MM.1S (cell line): ENCODE data around the gene TNFRSF1A.

Experiments used
- DNase-seq: peaks from one replicate; pipeline ENCODE4 v3.0.0-alpha.2; 2015
- H2AFZ ChIP-seq: fragments of 300-600 bp; sonication (generic); 2 replicates; pipeline ENCODE4 v1.6.0; 2016; ENCODE audit warnings: antibody characterized with exemption, low read length
- H3F3A ChIP-seq: fragments of 300-600 bp; sonication (generic); 2 replicates; pipeline ENCODE4 v1.6.1; 2016; ENCODE audit warnings: mild to moderate bottlenecking, antibody characterized with exemption, low read length, moderate library complexity, mixed read lengths; ENCODE audit not compliant: insufficient read depth
- H3K27ac ChIP-seq: fragments of 300-600 bp; sonication (generic); 2 replicates; pipeline ENCODE4 v1.5.1; 2016; ENCODE audit warnings: mild to moderate bottlenecking, low read length
- H3K27me3 ChIP-seq: fragments of 300-600 bp; sonication (generic); replicated peaks from 2 replicates; pipeline ENCODE4 v1.6.0; 2016; ENCODE audit warnings: low read length; ENCODE audit not compliant: insufficient read depth
- H3K36me3 ChIP-seq: fragments of 300-600 bp; sonication (generic); replicated peaks from 2 replicates; pipeline ENCODE4 v1.6.1; 2016; ENCODE audit warnings: mild to moderate bottlenecking, low read length, mixed read lengths; ENCODE audit not compliant: insufficient read depth
- H3K4me1 ChIP-seq: fragments of 300-600 bp; sonication (generic); 2 replicates; pipeline ENCODE4 v1.6.1; 2016; ENCODE audit warnings: low read length, mixed read lengths
- H3K4me2 ChIP-seq: fragments of 300-600 bp; sonication (generic); 2 replicates; pipeline ENCODE4 v1.6.0; 2016; ENCODE audit warnings: low read depth, low read length
- H3K4me3 ChIP-seq: fragments of 300-600 bp; sonication (generic); 2 replicates; pipeline ENCODE4 v1.5.1; 2016; ENCODE audit warnings: low read length, mixed read lengths
- H3K79me2 ChIP-seq: fragments of 300-600 bp; sonication (generic); 2 replicates; pipeline ENCODE4 v1.6.1; 2016; ENCODE audit warnings: mixed run types, low read length, mixed read lengths
- H3K9ac ChIP-seq: fragments of 300-600 bp; sonication (generic); 2 replicates; pipeline ENCODE4 v1.6.1; 2016; ENCODE audit warnings: low read length, mixed read lengths
- H3K9me2 ChIP-seq: fragments of 300-600 bp; sonication (generic); replicated peaks from 2 replicates; pipeline ENCODE4 v1.6.1; 2016; ENCODE audit warnings: mild to moderate bottlenecking, low read length, mixed read lengths; ENCODE audit not compliant: insufficient read depth
- H3K9me3 ChIP-seq: fragments of 300-600 bp; sonication (generic); replicated peaks from 2 replicates; pipeline ENCODE4 v1.6.1; 2016; ENCODE audit warnings: mild to moderate bottlenecking, low read length, mixed read lengths; ENCODE audit not compliant: insufficient read depth
- H4K20me1 ChIP-seq: fragments of 300-600 bp; sonication (generic); 2 replicates; pipeline ENCODE4 v1.6.1; 2016; ENCODE audit warnings: mild to moderate bottlenecking, low read length, moderate library complexity, mixed read lengths; ENCODE audit not compliant: insufficient read depth
- CTCF ChIP-seq: fragments of 300-600 bp; sonication (generic); IDR thresholded peaks from 2 replicates; pipeline ENCODE4 v1.5.1; 2016; ENCODE audit warnings: antibody characterized with exemption, low read length, mixed read lengths
- EZH2 ChIP-seq: fragments of 300-600 bp; sonication (generic); optimal IDR thresholded peaks from 2 replicates; pipeline ENCODE3; 2017; ENCODE audit warnings: low read depth, mild to moderate bottlenecking, antibody characterized with exemption, low read length, mixed read lengths
- EZH2phosphoT487 ChIP-seq: fragments of 300-600 bp; sonication (generic); IDR thresholded peaks from 2 replicates; pipeline ENCODE4 v1.6.1; 2018; ENCODE audit warnings: antibody characterized with exemption, low read length

TNFRSF1A gene

GRCh38 chr12:6306599-6307220 is 35.2 kb downstream of the TNFRSF1A start:
- DNase-seq, result no peak
- H3K4me1 ChIP-seq, result no peaks in the 10 kb centered on the region

GRCh38 chr12:6306151-6306550 is 35.7 kb downstream of the TNFRSF1A start:
- H3K36me3 ChIP-seq, result no peaks in the 10 kb centered on the region
- no peak for DNase-seq
- no peak overlapping the region for H3K4me2 ChIP-seq
- no peaks in the 10 kb centered on the region for H3K79me2 ChIP-seq
- H3K9me3 ChIP-seq, result no peaks in the 10 kb centered on the region
- H3K27me3 ChIP-seq, result no peaks in the 10 kb centered on the region
- H3K27ac ChIP-seq, result no peak overlapping the region
- no peaks in the 10 kb centered on the region for H3K4me1 ChIP-seq
- no peak overlapping the region for H2AFZ ChIP-seq
- TF ChIP-seq CTCF (no peak), EZH2phosphoT487 (no peak), EZH2 (no peak)
- no peak overlapping the region for H3K4me3 ChIP-seq
- no peak overlapping the region for H3K9ac ChIP-seq
- H3K9me2 ChIP-seq, result no peaks in the 10 kb centered on the region
- no peaks in the 10 kb centered on the region for H3F3A ChIP-seq
- no peaks in the 10 kb centered on the region for H4K20me1 ChIP-seq

More at GRCh38 chr12:6306599-6307220, 35.2 kb downstream of the TNFRSF1A start:
- H3K36me3 ChIP-seq, result no peaks in the 10 kb centered on the region
- no peak overlapping the region for H3K27ac ChIP-seq
- H3F3A ChIP-seq, result no peaks in the 10 kb centered on the region
- H3K9me2 ChIP-seq, result no peaks in the 10 kb centered on the region
- H3K27me3 ChIP-seq, result no peaks in the 10 kb centered on the region
- H3K9me3 ChIP-seq, result no peaks in the 10 kb centered on the region
- no peaks in the 10 kb centered on the region for H4K20me1 ChIP-seq
- H2AFZ ChIP-seq, result no peak overlapping the region
- H3K9ac ChIP-seq, result no peak overlapping the region
- no peak for TF ChIP-seq CTCF
- no peak for TF ChIP-seq EZH2
- TF ChIP-seq EZH2phosphoT487, result no peak
- H3K4me2 ChIP-seq, result no peak overlapping the region
- H3K4me3 ChIP-seq, result no peak overlapping the region
- no peaks in the 10 kb centered on the region for H3K79me2 ChIP-seq

GRCh38 chr12:6303071-6303470 is 38.8 kb downstream of the TNFRSF1A start:
- Histone ChIP-seq H4K20me1 (no peaks in the 10 kb centered on the region), H3K4me1 (no peaks in the 10 kb centered on the region), H3K36me3 (no peaks in the 10 kb centered on the region), H3K27ac (no peak overlapping the region), H2AFZ (no peak overlapping the region), H3K27me3 (no peaks in the 10 kb centered on the region), H3K9me3 (no peaks in the 10 kb centered on the region), H3K9ac (no peak overlapping the region), H3K4me2 (no peak overlapping the region), H3K79me2 (no peaks in the 10 kb centered on the region), H3F3A (no peaks in the 10 kb centered on the region), H3K9me2 (no peaks in the 10 kb centered on the region), H3K4me3 (no peak overlapping the region)
- TF ChIP-seq EZH2 (no peak), CTCF (no peak), EZH2phosphoT487 (no peak)
- DNase-seq, result no peak
